BLaER1 (cell line): ENCODE data around the gene RPS6KL1.

Experiments
- H3K27ac ChIP-seq: shearing (Covaris generic); formaldehyde crosslinking; 2 replicates; pipeline ENCODE4 v1.8.1; 2022
- H3K27me3 ChIP-seq: shearing (Covaris generic); formaldehyde crosslinking; 2 replicates; pipeline ENCODE4 v1.8.1; 2022
- H3K36me3 ChIP-seq: shearing (Covaris generic); formaldehyde crosslinking; 2 replicates; pipeline ENCODE4 v1.8.1; 2022
- H3K4me1 ChIP-seq: shearing (Covaris generic); formaldehyde crosslinking; 2 replicates; pipeline ENCODE4 v1.8.1; 2022
- H3K4me2 ChIP-seq: shearing (Covaris generic); formaldehyde crosslinking; 2 replicates; pipeline ENCODE4 v1.8.1; 2022
- H3K4me3 ChIP-seq: shearing (Covaris generic); formaldehyde crosslinking; 2 replicates; pipeline ENCODE4 v1.8.1; 2022
- H3K9ac ChIP-seq: shearing (Covaris generic); formaldehyde crosslinking; 2 replicates; pipeline ENCODE4 v1.8.1; 2022
- H3K9me3 ChIP-seq: shearing (Covaris generic); formaldehyde crosslinking; 2 replicates; pipeline ENCODE4 v1.8.1; 2022
- H4K20me1 ChIP-seq: shearing (Covaris generic); formaldehyde crosslinking; 2 replicates; pipeline ENCODE4 v1.8.1; 2022
- Cebpa-rat ChIP-seq: shearing (Covaris generic); IDR thresholded peaks from 2 replicates; pipeline ENCODE4 v1.8.1; 2022

The RPS6KL1 gene

DNA sequence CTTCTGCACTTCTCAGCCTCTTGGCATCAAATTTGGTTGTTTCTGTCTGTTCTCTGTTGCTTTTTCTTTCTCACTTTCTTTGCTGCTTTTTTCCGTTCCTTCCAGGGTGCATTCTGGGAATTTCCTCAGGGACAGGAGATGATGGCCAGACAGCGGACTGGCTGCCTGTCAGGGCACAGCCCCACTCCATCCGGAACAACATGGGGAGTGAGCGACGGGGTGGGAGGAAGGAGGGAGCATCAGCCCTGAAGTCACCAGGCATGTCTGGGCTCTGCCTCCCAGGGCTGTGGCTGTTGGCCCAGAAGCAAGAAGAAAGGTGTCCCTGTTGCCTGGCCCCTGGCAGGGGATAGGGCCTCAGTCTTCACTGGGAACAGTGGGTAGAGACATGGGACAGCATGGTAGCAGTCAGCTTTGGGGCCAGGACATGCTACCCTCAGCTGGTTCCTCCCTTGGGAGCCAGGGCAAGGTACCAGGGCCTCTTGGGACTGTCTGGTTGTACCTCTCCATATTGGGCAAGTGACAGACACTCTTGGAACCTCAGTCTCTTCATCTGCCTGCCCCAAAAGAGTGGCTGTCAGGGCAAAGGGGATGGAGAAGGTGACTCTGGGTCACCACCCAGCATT lies 23.7 kb upstream of the RPS6KL1 start:
- H3K9ac ChIP-seq, result no peak overlapping the region
- no peak for TF ChIP-seq Cebpa-rat
- peak overlapping the region; percentile 4; the same call in 1 of the 2 replicates for H3K27ac ChIP-seq
- H3K4me2 ChIP-seq, result peak overlapping the region; percentile 72
- H3K4me3 ChIP-seq, result no peak overlapping the region
- no peaks in the 10 kb centered on the region for H3K27me3 ChIP-seq
- no peaks in the 10 kb centered on the region for H3K9me3 ChIP-seq
- no peaks in the 10 kb centered on the region for H3K36me3 ChIP-seq
- peaks cover 67% of the 10 kb centered on the region for H3K4me1 ChIP-seq
- H4K20me1 ChIP-seq, result no peaks in the 10 kb centered on the region

DNA sequence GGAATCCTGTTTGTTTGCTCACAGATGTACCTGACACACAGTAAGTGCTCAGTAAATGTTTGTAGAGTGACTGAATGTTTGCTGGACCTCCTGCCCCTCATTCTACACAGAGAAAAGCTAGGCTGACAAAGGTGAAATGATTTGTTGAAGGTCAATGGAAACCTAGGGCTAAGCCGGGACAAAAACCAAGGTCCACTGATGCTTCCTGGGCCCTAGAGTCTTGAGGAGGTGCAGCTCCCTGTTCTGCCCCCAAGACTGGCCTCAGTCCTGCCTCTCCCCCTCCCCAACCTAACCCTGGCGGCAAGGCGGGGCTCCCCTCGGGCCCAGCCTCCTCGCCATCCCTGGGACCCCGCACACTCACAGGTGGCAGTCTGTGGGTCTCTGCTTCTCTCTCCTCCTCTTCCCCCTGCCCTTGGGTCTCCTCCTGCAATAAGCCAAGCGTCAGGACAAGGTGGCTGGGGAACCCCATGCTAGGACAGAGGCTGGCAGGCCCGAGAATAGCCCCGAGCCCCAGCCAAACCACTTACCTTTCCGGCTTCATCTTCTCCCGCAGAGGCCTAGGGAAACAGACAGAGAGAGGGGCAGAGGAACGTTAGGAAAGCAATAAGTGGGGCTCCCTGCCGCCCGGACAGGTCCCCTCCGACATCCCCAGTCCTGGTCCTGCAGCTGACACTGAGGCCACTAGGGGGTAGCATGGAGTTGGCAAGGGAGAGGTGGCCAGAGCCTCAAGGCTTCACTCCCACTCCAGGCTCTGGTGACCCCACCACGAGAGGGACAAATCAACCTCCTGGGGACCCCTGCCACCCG lies 23.0 kb upstream of the RPS6KL1 start:
- no peaks in the 10 kb centered on the region for H3K9me3 ChIP-seq
- H4K20me1 ChIP-seq, result no peaks in the 10 kb centered on the region
- peak overlapping the region; percentile 55 for H3K27ac ChIP-seq
- peak overlapping the region; percentile 72 for H3K4me2 ChIP-seq
- H3K27me3 ChIP-seq, result no peaks in the 10 kb centered on the region
- peak overlapping the region; percentile 18 for H3K9ac ChIP-seq
- no peaks in the 10 kb centered on the region for H3K36me3 ChIP-seq
- H3K4me3 ChIP-seq, result no peak overlapping the region
- H3K4me1 ChIP-seq, result peaks cover 67% of the 10 kb centered on the region
- no peak for TF ChIP-seq Cebpa-rat

DNA sequence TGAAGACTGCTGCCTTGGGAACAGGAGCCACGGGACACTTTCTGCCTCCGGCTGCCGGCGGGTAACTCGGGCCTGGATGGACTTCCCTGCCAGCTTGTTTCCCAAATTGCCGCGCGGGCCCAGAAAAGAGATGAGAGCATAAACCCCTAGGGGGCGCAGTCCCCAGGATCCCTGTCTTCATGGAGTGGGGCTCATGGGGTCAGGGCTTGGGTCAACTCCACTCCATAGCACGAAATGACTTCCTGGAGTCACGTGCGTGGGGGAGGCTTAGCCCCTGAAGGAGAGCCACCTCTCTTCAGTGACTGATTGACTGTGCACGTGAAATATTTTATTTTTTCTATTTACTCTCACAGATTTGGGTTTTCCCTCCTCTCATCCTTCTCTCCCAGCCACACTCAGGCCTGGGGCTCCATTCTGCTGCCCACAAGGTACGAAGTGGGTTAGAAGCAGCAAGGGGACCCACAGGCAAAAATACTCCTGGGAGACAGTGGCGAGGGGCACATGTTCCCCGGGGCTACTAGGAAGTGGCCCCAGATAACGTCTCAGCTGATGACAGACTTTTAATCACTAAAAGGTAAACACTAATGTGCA lies 22.3 kb upstream of the RPS6KL1 start:
- H3K27me3 ChIP-seq, result no peaks in the 10 kb centered on the region
- H3K4me2 ChIP-seq, result peak overlapping the region; percentile 72
- H3K9ac ChIP-seq, result peak overlapping the region; percentile 18
- no peak overlapping the region for H3K4me3 ChIP-seq
- no peaks in the 10 kb centered on the region for H3K9me3 ChIP-seq
- peak overlapping the region; percentile 55 for H3K27ac ChIP-seq
- peaks cover 72% of the 10 kb centered on the region for H3K4me1 ChIP-seq
- no peak for TF ChIP-seq Cebpa-rat
- no peaks in the 10 kb centered on the region for H4K20me1 ChIP-seq
- no peaks in the 10 kb centered on the region for H3K36me3 ChIP-seq

DNA sequence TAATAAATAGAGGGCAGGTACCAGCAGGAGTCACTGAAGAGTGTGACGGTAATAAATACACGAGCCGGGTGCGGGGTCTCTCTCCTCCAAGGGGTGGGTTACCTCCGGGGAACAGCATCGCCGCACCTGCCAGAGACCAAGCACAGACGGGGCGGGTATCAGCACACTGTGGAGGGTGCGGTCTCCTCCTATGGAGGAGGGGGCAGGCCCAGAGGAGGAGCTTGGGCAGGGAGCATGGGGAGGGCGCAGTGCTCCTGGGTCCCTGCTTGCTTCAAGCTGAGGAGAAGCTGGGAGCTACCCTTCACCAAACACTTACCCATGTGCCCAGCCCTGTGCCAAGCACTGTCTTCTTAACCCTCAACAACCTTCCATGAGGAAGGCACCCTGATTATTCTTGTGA lies 19.5 kb upstream of the RPS6KL1 start:
- H3K4me2 ChIP-seq, result peak overlapping the region; percentile 97
- TF ChIP-seq Cebpa-rat, result no peak

DNA sequence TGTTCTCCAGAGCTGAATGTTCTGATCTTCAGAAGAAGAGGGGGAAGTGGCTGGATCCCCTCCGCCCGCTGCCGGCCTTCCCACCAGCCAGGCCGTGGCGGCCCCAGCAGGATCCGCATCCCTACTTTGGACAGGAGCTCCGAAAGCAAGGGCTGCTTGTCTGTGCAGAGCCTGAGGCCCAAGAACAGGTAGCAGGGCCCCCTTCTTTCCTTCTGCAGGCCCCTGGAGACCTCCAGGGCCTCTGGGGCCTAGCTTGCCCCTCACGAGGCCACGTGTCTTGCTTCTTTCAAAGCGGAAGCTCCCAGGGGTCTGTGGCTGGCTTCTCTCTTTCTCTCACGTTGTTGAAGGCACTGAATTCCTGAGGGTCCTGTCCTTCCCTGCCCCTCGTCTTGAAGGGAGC lies 19.1 kb upstream of the RPS6KL1 start:
- Histone ChIP-seq H3K27ac (peak overlapping the region; percentile 97), H3K4me2 (peak overlapping the region; percentile 97), H3K27me3 (no peaks in the 10 kb centered on the region), H4K20me1 (no peaks in the 10 kb centered on the region), H3K36me3 (no peaks in the 10 kb centered on the region), H3K9me3 (no peaks in the 10 kb centered on the region), H3K4me1 (peaks cover 100% of the 10 kb centered on the region), H3K9ac (peak overlapping the region; percentile 82), H3K4me3 (peak overlapping the region; percentile 59)
- TF ChIP-seq Cebpa-rat, result no peak

More for the DNA sequence above, 19.5 kb upstream of the RPS6KL1 start:
- Histone ChIP-seq H3K4me3 (peak overlapping the region; percentile 59), H3K36me3 (no peaks in the 10 kb centered on the region), H3K4me1 (peaks cover 100% of the 10 kb centered on the region), H3K27me3 (no peaks in the 10 kb centered on the region), H3K9ac (peak overlapping the region; percentile 82), H4K20me1 (no peaks in the 10 kb centered on the region), H3K9me3 (no peaks in the 10 kb centered on the region), H3K27ac (peak overlapping the region; percentile 97)

DNA sequence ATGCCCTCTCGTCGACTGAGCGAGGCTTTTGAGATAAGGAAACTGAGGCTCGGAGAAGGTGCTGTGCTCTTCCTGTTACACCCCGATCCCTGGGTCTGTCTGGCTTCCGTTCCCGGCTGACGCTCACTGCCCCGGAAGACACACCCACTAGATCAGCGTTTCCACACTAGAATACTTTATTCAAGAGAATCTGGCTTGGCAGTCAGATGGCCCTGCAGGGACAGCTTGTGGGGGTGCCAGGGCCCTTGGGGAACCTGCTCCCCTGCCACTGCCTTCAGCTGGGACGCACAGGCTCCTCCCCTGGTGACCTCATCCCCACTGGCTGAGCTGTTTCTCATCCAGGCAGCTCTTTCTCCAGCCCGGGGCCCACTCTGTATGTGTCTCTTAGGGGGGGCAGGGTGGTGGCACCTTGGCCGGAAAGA lies 18.6 kb upstream of the RPS6KL1 start:
- Histone ChIP-seq H3K4me3 (peak overlapping the region; percentile 59), H3K4me1 (peaks cover 100% of the 10 kb centered on the region), H3K27me3 (no peaks in the 10 kb centered on the region), H3K9me3 (no peaks in the 10 kb centered on the region), H4K20me1 (no peaks in the 10 kb centered on the region), H3K27ac (peak overlapping the region; percentile 97), H3K9ac (peak overlapping the region; percentile 82), H3K4me2 (peak overlapping the region; percentile 97), H3K36me3 (no peaks in the 10 kb centered on the region)
- no peak for TF ChIP-seq Cebpa-rat

DNA sequence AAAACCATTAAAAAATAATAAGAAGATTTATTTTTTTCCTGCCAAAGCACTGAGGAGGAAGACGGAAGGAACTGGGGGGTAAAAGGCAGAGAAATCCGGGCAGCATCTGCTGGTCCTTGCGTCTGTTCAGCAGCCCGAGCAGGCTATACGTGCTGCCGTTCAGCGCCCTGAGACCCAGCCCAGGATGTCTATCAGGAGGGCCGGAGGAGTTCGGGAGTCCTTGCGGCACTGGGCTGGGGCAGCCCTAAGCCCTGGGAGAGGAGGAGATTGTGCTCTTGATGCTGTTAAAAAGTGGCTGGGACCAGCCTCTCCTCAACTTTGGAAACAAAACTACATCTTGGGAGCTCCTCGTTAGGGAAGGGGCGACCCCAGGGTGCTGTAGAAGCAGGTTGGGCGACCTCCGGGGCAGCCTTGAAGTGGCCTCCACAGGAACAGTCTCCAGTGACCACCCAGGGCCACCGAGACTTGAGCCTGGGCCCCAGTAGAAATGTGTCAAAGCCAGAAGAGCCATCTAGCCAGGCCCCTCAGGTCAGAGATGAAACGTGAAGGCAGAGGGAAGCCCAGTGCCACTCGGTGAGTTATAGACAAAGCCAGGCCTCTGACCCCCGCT lies 18.0 kb upstream of the RPS6KL1 start:
- H3K36me3 ChIP-seq, result no peaks in the 10 kb centered on the region
- peak overlapping the region; percentile 82 for H3K9ac ChIP-seq
- no peaks in the 10 kb centered on the region for H4K20me1 ChIP-seq
- H3K4me1 ChIP-seq, result peaks cover 100% of the 10 kb centered on the region
- TF ChIP-seq Cebpa-rat, result no peak
- H3K9me3 ChIP-seq, result no peaks in the 10 kb centered on the region
- peak overlapping the region; percentile 97 for H3K4me2 ChIP-seq
- H3K4me3 ChIP-seq, result peak overlapping the region; percentile 59
- no peaks in the 10 kb centered on the region for H3K27me3 ChIP-seq
- peak overlapping the region; percentile 97 for H3K27ac ChIP-seq

DNA sequence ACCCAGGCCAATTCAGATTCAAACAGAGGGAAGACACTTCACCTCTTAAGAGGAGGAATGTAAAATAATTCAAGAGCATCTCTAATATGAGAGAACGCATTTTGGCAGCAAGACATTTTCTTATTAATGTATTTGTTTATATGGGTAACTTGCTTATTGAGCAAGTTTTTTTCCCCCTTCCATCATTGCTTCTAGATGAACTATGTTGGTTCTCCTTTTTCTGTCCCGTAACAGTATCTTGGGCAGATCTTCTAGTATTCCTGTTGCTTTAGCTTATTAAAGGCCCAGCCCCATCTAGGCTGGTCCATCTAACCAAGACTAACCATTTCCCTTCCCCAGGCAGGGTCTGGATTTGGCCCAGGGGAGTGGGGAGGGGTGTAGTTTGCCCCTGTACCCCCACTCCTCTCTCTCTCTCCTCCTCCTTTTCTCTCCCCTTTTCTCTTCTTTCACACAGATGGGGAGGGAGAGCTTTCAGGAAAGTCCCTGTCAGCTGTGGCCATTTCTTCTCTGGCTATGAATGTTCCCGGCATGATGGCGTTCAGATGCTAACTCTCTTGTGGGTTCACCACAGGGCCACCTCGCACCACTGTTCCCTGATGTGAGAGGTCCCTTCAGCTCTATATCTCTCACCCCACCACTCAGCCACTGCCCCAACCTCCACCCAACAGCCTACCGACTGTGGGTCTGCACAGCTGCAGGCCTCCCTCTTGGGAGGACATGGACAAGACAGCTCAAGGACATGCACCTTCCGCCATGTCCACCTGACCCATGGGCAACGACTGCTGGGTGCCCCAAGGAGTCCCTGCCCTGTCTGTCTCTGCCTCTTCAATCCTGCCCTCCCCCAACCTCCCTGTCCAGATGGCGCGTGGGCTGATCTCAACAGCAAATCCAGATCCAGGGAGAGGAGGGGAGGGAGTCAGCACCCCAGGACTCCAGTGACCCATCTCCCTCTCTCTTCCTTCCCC lies 15.8 kb upstream of the RPS6KL1 start:
- H3K4me1 ChIP-seq, result peaks cover 100% of the 10 kb centered on the region
- no peaks in the 10 kb centered on the region for H3K9me3 ChIP-seq
- peak overlapping the region; percentile 97 for H3K27ac ChIP-seq
- H3K4me3 ChIP-seq, result no peak overlapping the region
- no peaks in the 10 kb centered on the region for H3K36me3 ChIP-seq
- H3K4me2 ChIP-seq, result peak overlapping the region; percentile 97
- no peaks in the 10 kb centered on the region for H3K27me3 ChIP-seq
- H4K20me1 ChIP-seq, result no peaks in the 10 kb centered on the region
- H3K9ac ChIP-seq, result peak overlapping the region; percentile 82
- TF ChIP-seq Cebpa-rat, result no peak

DNA sequence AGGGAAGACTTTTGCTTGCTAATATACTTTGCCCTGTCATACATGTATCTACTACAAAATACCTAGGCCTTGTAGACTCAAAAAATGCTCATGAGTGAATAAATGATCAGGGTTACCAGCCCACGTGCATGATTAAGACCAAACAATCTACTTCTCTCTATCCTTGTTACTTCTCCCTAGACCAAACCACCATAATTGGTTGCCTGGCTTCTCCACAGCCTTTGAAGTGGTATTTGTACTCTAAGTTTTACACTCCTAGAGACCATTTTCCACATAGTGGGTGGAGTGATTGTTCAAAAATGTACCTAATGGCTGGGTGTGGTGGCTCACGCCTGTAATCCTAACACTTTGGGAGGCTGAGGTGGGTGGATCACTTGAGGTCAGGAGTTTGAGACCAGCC lies 14.1 kb upstream of the RPS6KL1 start:
- Histone ChIP-seq H4K20me1 (no peaks in the 10 kb centered on the region), H3K36me3 (no peaks in the 10 kb centered on the region), H3K9me3 (no peaks in the 10 kb centered on the region), H3K4me1 (peaks cover 100% of the 10 kb centered on the region), H3K27ac (peak overlapping the region; percentile 95; the same call in 1 of the 2 replicates), H3K27me3 (no peaks in the 10 kb centered on the region), H3K4me3 (no peak overlapping the region), H3K4me2 (peak overlapping the region; percentile 86), H3K9ac (no peak overlapping the region)
- TF ChIP-seq Cebpa-rat, result no peak
